Ovary (tissue), 9 donors: ENCODE measurements around the gene SP3. TPM values are rescaled to one million over a fixed set of nuclear protein-coding genes. Genes with fewer than 3 reads are reported as not detected.

Experiments
- DNase-seq, 5 donors: peaks; one replicate each; pipeline ENCODE4 v3.0.0-alpha.2; 2019 to 2020
- H3K27ac ChIP-seq, 2 donors: fragments of 200-600 bp; one replicate each; pipeline versions ENCODE4 v1.5.1 to v1.8.0; 2019 to 2022
- H3K27me3 ChIP-seq: fragments of 200-600 bp; one replicate; pipeline ENCODE4 v1.8.0; 2022
- H3K36me3 ChIP-seq: fragments of 200-600 bp; sonication (generic); one replicate; pipeline ENCODE4 v1.5.1; 2019
- H3K4me1 ChIP-seq: one replicate; pipeline ENCODE4 v1.8.1; 2013; ENCODE audit warnings: mild to moderate bottlenecking, moderate library complexity; ENCODE audit not compliant: insufficient read depth
- H3K4me3 ChIP-seq: fragments of 200-600 bp; sonication (generic); one replicate; pipeline ENCODE4 v1.5.1; 2017
- H3K9me3 ChIP-seq, 2 donors: fragments of 200-600 bp in 1 of 2; sonication (generic) in 1 of 2; one replicate each; pipeline versions ENCODE4 v1.5.1 to v1.8.1; 2013 to 2019; ENCODE audit warnings: mild to moderate bottlenecking in 1 of 2, moderate library complexity in 1 of 2
- CTCF ChIP-seq, 3 donors: fragments of 450-650 bp in 2 of 3; fragments of 200-600 bp in 1 of 3; IDR thresholded peaks; one replicate each; pipeline versions ENCODE4 v1.5.1 to v1.8.0; 2016 to 2022; ENCODE audit warnings: antibody characterized with exemption in 3 of 3, mild to moderate bottlenecking in 1 of 3
- EP300 ChIP-seq: sonication (generic); formaldehyde crosslinking; IDR thresholded peaks from one replicate; pipeline ENCODE4 v1.6.1; 2017; ENCODE audit warnings: antibody characterized with exemption
- POLR2A ChIP-seq: fragments of 450-650 bp; IDR thresholded peaks from one replicate; pipeline ENCODE4 v1.6.1; 2017; ENCODE audit warnings: antibody characterized with exemption, mild to moderate bottlenecking, moderate library complexity
- WGBS, 3 donors: extraction: QIAGEN DNeasy Blood & Tissue Kit in 1 of 3; methylation state at CpG; one replicate each; pipeline versions ENCODE4 v1.1.5 to v1.1.7; 2013 to 2017; 5-methylcytosine and 5-hydroxymethylcytosine counted together
- intact Hi-C, 4 donors: fragments of 100-400 bp; cut with DNase I; formaldehyde crosslinking; loops; one replicate each; pipeline versions ENCODE4 v1.11.0 to v1.15.1; 2022 to 2023
- polyA plus RNA-seq, 2 donors: library from polyadenylated mRNA; stranded (reverse); fragments of 200-250 nt in 1 of 2; fragments of 350-450 nt in 1 of 2; fragmentation: Illumina TruSeq in 1 of 2; extraction: RNeasy Lipid Tissue Mini Kit (QIAGEN cat#74804) in 1 of 2; gene quantifications; one replicate each; pipeline ENCODE4 v1.2.3, GENCODE V29; 2013 to 2014
- total RNA-seq, 7 donors: library from RNA; depleted of rRNA in 2 of 7; stranded (reverse); fragments of >200 nt in 2 of 7; fragmentation: NEBNext Ultra II Directional in 3 of 7; extraction: Animal tissue kit (Norgen Biotek cat#: 25700) in 3 of 7; gene quantifications; one replicate each; pipeline versions ENCODE4 v1.1.0 to v1.2.4, GENCODE V29; 2016 to 2023
- donor health status: DM: no; HTN: no; CAD: no; lungs with moderate emphysema.
- donor health status: DM: no; HTN: no; CAD: no.
- donor health status: Bipolar disorder and iron deficiency.
- donor health status: DM: yes; HTN: yes; CAD: no.
- donor health status: DM: no; HTN: no; CAD: no.
- donor health status: DM: yes; HTN: yes; CAD: no.

Gene SP3
- total and polyA plus RNA-seq, 9 donors, result 35.4 to 131 (median 88.3) TPM

DNA sequence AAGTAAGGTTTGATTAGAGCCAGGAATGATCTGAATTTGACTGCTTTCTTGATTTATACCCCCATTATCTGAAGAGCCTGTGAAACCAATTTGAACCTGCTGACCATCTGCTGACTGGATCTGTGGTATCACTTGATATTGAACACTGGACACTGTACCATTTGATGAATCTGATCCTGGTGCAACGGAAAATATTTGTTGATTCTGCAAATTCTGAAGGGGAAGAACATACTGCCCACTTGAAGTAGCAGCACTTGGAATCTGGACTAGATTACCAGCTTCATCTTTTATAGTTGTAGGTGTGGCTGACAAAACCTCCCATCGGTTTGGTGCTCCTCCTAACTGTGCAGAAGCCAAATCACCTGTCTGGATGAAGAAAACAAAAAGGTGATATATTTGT lies 9.3 kb downstream of the SP3 start:
- H3K4me1 ChIP-seq, result peaks cover 4% of the 10 kb centered on the region
- WGBS, 3 donors, result 82 to 83% (median 83%) methylated on average over 2 of the region's 2 CpGs
- intact Hi-C loops, result loop anchor here in 1 of 4 donors (10.0 kb wide), 1 partner anchor 561 kb away; no protein-coding TSS in a partner anchor

DNA sequence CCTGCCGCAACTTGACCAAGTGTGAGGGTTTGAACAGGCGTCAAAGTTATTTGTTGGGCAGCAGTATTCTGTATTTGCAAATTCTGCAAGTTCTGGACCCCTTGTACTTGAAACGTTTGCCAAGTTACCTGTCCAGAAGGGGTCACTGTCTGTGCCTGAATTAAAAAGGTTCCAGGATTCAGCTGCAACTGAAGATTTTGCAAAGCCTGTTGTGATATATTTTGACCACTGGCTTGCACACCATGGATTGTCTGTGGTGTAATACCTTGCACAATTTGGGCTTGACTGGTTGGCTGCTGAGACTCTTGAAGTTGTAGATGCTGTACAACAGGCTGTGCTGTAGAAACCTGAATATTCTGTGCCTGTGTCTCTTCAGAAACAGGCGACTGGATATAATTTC lies 10.2 kb downstream of the SP3 start:
- 82 to 86% (median 85%) methylated on average over 4 of the region's 4 CpGs for WGBS, 3 donors
- Histone ChIP-seq H3K36me3 (no peaks in the 10 kb centered on the region), H3K4me1 (peaks cover 4% of the 10 kb centered on the region), H3K9me3 (no peaks in the 10 kb centered on the region), H3K27ac (no peak overlapping the region), H3K27me3 (no peaks in the 10 kb centered on the region), H3K4me3 (no peak overlapping the region)
- TF ChIP-seq EP300 (no peak), CTCF (IDR thresholded peaks at IDR 0.05) (no peak), POLR2A (no peak)
- DNase-seq, result no peak
- intact Hi-C loops, result loop anchor here in 1 of 4 donors (10.0 kb wide), 1 partner anchor 560 kb away; no protein-coding TSS in a partner anchor

More for the DNA sequence above, 9.3 kb downstream of the SP3 start:
- no peak for TF ChIP-seq CTCF (IDR thresholded peaks at IDR 0.05)
- no peak for TF ChIP-seq EP300
- TF ChIP-seq POLR2A, result no peak
- no peak overlapping the region for H3K27ac ChIP-seq
- H3K27me3 ChIP-seq, result no peaks in the 10 kb centered on the region
- DNase-seq, result no peak
- H3K36me3 ChIP-seq, result no peaks in the 10 kb centered on the region
- H3K9me3 ChIP-seq, result no peaks in the 10 kb centered on the region
- no peak overlapping the region for H3K4me3 ChIP-seq

GRCh38 chr2:173953047-173953424 lies 12.1 kb downstream of the SP3 start:
- TF ChIP-seq POLR2A, result no peak
- TF ChIP-seq CTCF (IDR thresholded peaks at IDR 0.05), result no peak
- no peak for TF ChIP-seq EP300
- H3K4me3 ChIP-seq, result no peak overlapping the region
- H3K4me1 ChIP-seq, result no peaks in the 10 kb centered on the region
- H3K27me3 ChIP-seq, result no peaks in the 10 kb centered on the region
- no peak overlapping the region for H3K27ac ChIP-seq
- WGBS, 3 donors, result 94 to 98% (median 94%) methylated on average over 3 of the region's 3 CpGs
- no peaks in the 10 kb centered on the region for H3K9me3 ChIP-seq
- H3K36me3 ChIP-seq, result no peaks in the 10 kb centered on the region
- intact Hi-C loops, result loop anchor here in 1 of 4 donors (10.0 kb wide), 1 partner anchor 558 kb away; no protein-coding TSS in a partner anchor
- DNase-seq, result no peak

DNA sequence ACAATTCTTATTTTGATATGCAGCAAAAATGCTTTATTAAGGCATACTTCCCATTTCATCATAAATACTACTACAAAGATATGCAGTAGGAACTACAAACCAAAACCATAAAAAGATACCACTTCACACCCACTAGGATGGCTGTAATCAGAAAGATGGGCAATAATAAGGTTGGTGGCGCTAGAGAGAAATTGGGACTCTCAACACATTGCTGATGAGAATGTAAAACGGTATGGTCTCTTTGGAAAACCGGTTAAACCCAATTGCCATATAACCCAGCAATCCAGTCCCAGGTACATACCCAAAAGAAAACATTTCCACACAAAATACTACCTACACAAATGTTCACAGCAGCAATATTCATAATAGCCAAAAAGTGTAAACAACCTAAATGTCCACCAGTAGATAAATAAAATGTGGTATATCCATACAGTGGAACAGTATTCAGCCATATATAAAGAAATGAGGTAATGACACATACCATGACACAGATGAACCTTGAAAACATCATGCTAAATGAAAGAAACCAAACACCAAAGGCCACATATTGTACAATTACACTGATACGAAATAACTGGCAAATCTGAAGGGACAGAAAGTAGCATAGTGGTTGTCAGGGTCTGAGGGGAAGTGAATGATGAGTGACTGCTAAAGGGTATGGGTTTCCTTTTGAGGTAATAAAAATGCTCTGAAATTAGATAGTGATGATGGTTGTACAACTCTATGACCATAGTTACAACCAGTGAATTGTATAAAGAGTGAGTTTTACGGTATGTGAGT lies 12.7 kb downstream of the SP3 start:
- H3K27me3 ChIP-seq, result no peaks in the 10 kb centered on the region

More for the DNA sequence above, 12.7 kb downstream of the SP3 start:
- Histone ChIP-seq H3K4me1 (no peaks in the 10 kb centered on the region), H3K9me3 (no peaks in the 10 kb centered on the region), H3K36me3 (no peaks in the 10 kb centered on the region), H3K27ac (no peak overlapping the region), H3K4me3 (no peak overlapping the region)
- DNase-seq, result no peak
- 92 to 96% (median 93%) methylated on average over 5 of the region's 5 CpGs for WGBS, 3 donors
- no peak for TF ChIP-seq EP300
- no peak for TF ChIP-seq POLR2A
- TF ChIP-seq CTCF (IDR thresholded peaks at IDR 0.05), result no peak
- intact Hi-C loops, result loop anchor here in 1 of 4 donors (10.0 kb wide), 1 partner anchor 558 kb away; no protein-coding TSS in a partner anchor
